SK-N-SH (cell line): ENCODE results near the gene LGI1. TPM values are rescaled to one million over a fixed set of nuclear protein-coding genes. Genes with fewer than 3 reads are reported as not detected.

ENCODE experiments used
- CTCF ChIA-PET: fragments of 300-600, 350-600 bp; formaldehyde crosslinking; extraction: SDS; loops from one replicate; lab custom pipeline; 2021; lab: Yijun Ruan, JAX
- POLR2A ChIA-PET: fragments of 350-600 bp; sonication (Branson Sonifier 250); formaldehyde crosslinking; extraction: SDS; loops from one replicate; lab custom pipeline; 2020; ENCODE audit warnings: antibody characterized with exemption, inconsistent platforms; lab: Yijun Ruan, JAX
- DNase-seq: peaks from one replicate; pipeline ENCODE4 v3.0.0; 2012
- H2AFZ ChIP-seq: fragments of 200-600 bp; sonication (generic); 2 replicates; pipeline ENCODE4 v1.8.1; 2016; ENCODE audit warnings: antibody characterized with exemption, mild to moderate bottlenecking, low read depth
- H3F3A ChIP-seq: fragments of 200-600 bp; sonication (generic); replicated peaks from 2 replicates; pipeline ENCODE3; 2016; ENCODE audit warnings: antibody characterized with exemption, mild to moderate bottlenecking; ENCODE audit not compliant: insufficient read depth
- H3K27ac ChIP-seq, 2 experiments: fragments of 200-500 bp in 1 of 2; fragments of 200-600 bp in 1 of 2; sonication (Bioruptor generic) in 1 of 2; sonication (generic), shearing (Covaris generic) in 1 of 2; 2 replicates each; pipeline versions ENCODE4 v1.5.1 to v1.6.1; 2014 to 2016; ENCODE audit warnings: low read depth in 2 of 2, inconsistent platforms in 1 of 2, low read length in 1 of 2, mild to moderate bottlenecking in 1 of 2, mixed read lengths in 1 of 2
- H3K27me3 ChIP-seq: fragments of 200-600 bp; sonication (generic), shearing (Covaris generic); 2 replicates; pipeline ENCODE4 v1.6.1; 2016; ENCODE audit warnings: mixed run types; ENCODE audit not compliant: insufficient read depth
- H3K36me3 ChIP-seq, 2 experiments: fragments of 200-500 bp in 1 of 2; fragments of 200-600 bp in 1 of 2; sonication (Bioruptor generic) in 1 of 2; sonication (generic) in 1 of 2; replicated peaks in 1 of 2; 2 replicates each; pipeline versions ENCODE3 to v1.5.1; 2014 to 2016; ENCODE audit warnings: low read length in 1 of 2, mild to moderate bottlenecking in 1 of 2; ENCODE audit not compliant: insufficient read depth in 2 of 2, control insufficient read depth in 1 of 2
- H3K4me1 ChIP-seq, 2 experiments: fragments of 200-500 bp in 1 of 2; fragments of 200-600 bp in 1 of 2; sonication (Bioruptor generic) in 1 of 2; sonication (generic), shearing (Covaris generic) in 1 of 2; 2 replicates each; pipeline versions ENCODE4 v1.5.1 to v1.6.1; 2014 to 2016; ENCODE audit warnings: low read depth in 1 of 2, low read length in 1 of 2, mixed run types in 1 of 2; ENCODE audit not compliant: insufficient read depth in 2 of 2, control insufficient read depth in 1 of 2
- H3K4me2 ChIP-seq: fragments of 200-600 bp; sonication (generic), shearing (Covaris generic); 2 replicates; pipeline ENCODE4 v1.6.1; 2017; ENCODE audit warnings: mixed run types
- H3K4me3 ChIP-seq, 2 experiments: fragments of 200-500 bp in 1 of 2; fragments of 200-600 bp in 1 of 2; sonication (Bioruptor generic) in 1 of 2; sonication (generic), shearing (Covaris generic) in 1 of 2; 2 replicates each; pipeline versions ENCODE4 v1.5.1 to v1.8.1; 2014 to 2016; ENCODE audit warnings: low read depth in 2 of 2, inconsistent platforms in 1 of 2, low read length in 1 of 2, mild to moderate bottlenecking in 1 of 2, mixed read lengths in 1 of 2, moderate library complexity in 1 of 2
- H3K79me2 ChIP-seq: fragments of 200-600 bp; sonication (generic); 2 replicates; pipeline ENCODE4 v1.8.1; 2017; ENCODE audit warnings: mild to moderate bottlenecking; ENCODE audit not compliant: insufficient read depth
- H3K9ac ChIP-seq: fragments of 200-600 bp; sonication (generic); 2 replicates; pipeline ENCODE4 v1.6.1; 2017; ENCODE audit warnings: mixed run types
- H3K9me2 ChIP-seq: fragments of 200-600 bp; sonication (generic); 2 replicates; pipeline ENCODE4 v1.6.1; 2017; ENCODE audit warnings: mixed run types
- H3K9me3 ChIP-seq: fragments of 200-600 bp; sonication (generic); 2 replicates; pipeline ENCODE4 v1.6.1; 2017; ENCODE audit warnings: mixed run types, mild to moderate bottlenecking, moderate library complexity
- H4K20me1 ChIP-seq: fragments of 200-600 bp; sonication (generic); 2 replicates; pipeline ENCODE4 v1.6.1; 2017; ENCODE audit warnings: mild to moderate bottlenecking, mixed run types; ENCODE audit not compliant: insufficient read depth
- ELF1 ChIP-seq: IDR thresholded peaks from 2 replicates; pipeline ENCODE4 v1.4.0; 2012
- EP300 ChIP-seq, 2 experiments: IDR thresholded peaks; 2 replicates each; pipeline versions ENCODE4 v1.4.0 to v1.6.1; 2012; ENCODE audit warnings: borderline replicate concordance in 1 of 2, low read depth in 1 of 2, low read length in 1 of 2
- EZH2phosphoT487 ChIP-seq: fragments of 200-600 bp; sonication (generic); IDR thresholded peaks from 2 replicates; pipeline ENCODE4 v1.6.1; 2017; ENCODE audit warnings: low read depth, mixed run types, mild to moderate bottlenecking, antibody characterized with exemption, moderate library complexity, borderline replicate concordance
- FOXJ3 ChIP-seq: sonication (generic); formaldehyde crosslinking; IDR thresholded peaks from 2 replicates; pipeline ENCODE4 v1.5.1; 2020; ENCODE audit warnings: mild to moderate bottlenecking, missing genetic modification reagents
- FOXM1 ChIP-seq: IDR thresholded peaks from 2 replicates; pipeline ENCODE4 v1.4.0; 2012; ENCODE audit warnings: low read depth, mild to moderate bottlenecking
- GABPA ChIP-seq: IDR thresholded peaks from 2 replicates; pipeline ENCODE4 v1.4.0; 2012; ENCODE audit warnings: low read depth, mild to moderate bottlenecking
- GATA2 ChIP-seq: sonication (generic); formaldehyde crosslinking; IDR thresholded peaks from 2 replicates; pipeline ENCODE4 v1.5.0; 2020; ENCODE audit warnings: mild to moderate bottlenecking, missing genetic modification reagents
- JUND ChIP-seq: IDR thresholded peaks from 2 replicates; pipeline ENCODE4 v1.4.0; 2012
- MAX ChIP-seq: IDR thresholded peaks from 2 replicates; pipeline ENCODE4 v1.4.0; 2012; ENCODE audit warnings: low read depth
- MEF2A ChIP-seq: IDR thresholded peaks from 2 replicates; pipeline ENCODE4 v1.4.0; 2012; ENCODE audit warnings: low read depth, borderline replicate concordance
- NRF1 ChIP-seq: IDR thresholded peaks from 2 replicates; pipeline ENCODE4 v1.6.1; 2012; ENCODE audit warnings: low read depth, mild to moderate bottlenecking, low read length
- POLR2AphosphoS5 ChIP-seq: IDR thresholded peaks from 2 replicates; pipeline ENCODE4 v1.6.1; 2012; ENCODE audit warnings: low read depth, low read length
- RAD21 ChIP-seq: IDR thresholded peaks from 2 replicates; pipeline ENCODE4 v1.6.1; 2012; ENCODE audit warnings: mild to moderate bottlenecking, low read length
- RXRA ChIP-seq: IDR thresholded peaks from 2 replicates; pipeline ENCODE4 v1.4.0; 2012; ENCODE audit warnings: low read depth, mild to moderate bottlenecking, borderline replicate concordance
- SIN3A ChIP-seq: IDR thresholded peaks from 2 replicates; pipeline ENCODE4 v1.6.1; 2012; ENCODE audit warnings: low read depth, mild to moderate bottlenecking, low read length, moderate library complexity, borderline replicate concordance
- SMC3 ChIP-seq: IDR thresholded peaks from 2 replicates; pipeline ENCODE4 v1.6.1; 2012; ENCODE audit warnings: low read depth, low read length, improper control_type of control experiment
- TAF1 ChIP-seq: IDR thresholded peaks from 2 replicates; pipeline ENCODE4 v1.6.1; 2012; ENCODE audit warnings: low read depth, mild to moderate bottlenecking, low read length, moderate library complexity, borderline replicate concordance
- USF1 ChIP-seq: IDR thresholded peaks from 2 replicates; pipeline ENCODE4 v1.4.0; 2012; ENCODE audit warnings: low read depth, borderline replicate concordance
- USF2 ChIP-seq: fragments of 150-350 bp; IDR thresholded peaks from 2 replicates; pipeline ENCODE4 v1.6.1; 2017; ENCODE audit warnings: antibody characterized with exemption, low read length, low read depth, borderline replicate concordance
- YY1 ChIP-seq: IDR thresholded peaks from 2 replicates; pipeline ENCODE4 v1.4.0; 2012; ENCODE audit warnings: low read depth, mild to moderate bottlenecking
- ZBTB33 ChIP-seq: IDR thresholded peaks from 2 replicates; pipeline ENCODE4 v1.4.0; 2012; ENCODE audit warnings: low read depth, borderline replicate concordance
- WGBS: methylation state at CpG from one replicate; pipeline ENCODE4 v1.1.6; 2017; ENCODE audit warnings: low lambda C conversion rate; 5-methylcytosine and 5-hydroxymethylcytosine counted together
- polyA plus RNA-seq, 3 experiments: library from polyadenylated mRNA; depleted of rRNA; stranded (reverse); fragments of >200 nt; gene quantifications; 2 replicates each; pipeline ENCODE4 v1.2.3, GENCODE V29; 2012

LGI1 gene
- polyA plus RNA-seq, 1 of the 3 experiments (the other 2 are of a cell fraction) = 0.03 TPM

GRCh38 chr10:93719901-93720300 lies 37.8 kb upstream of the LGI1 start:
- no peak overlapping the region for H3K4me3 ChIP-seq
- no peaks in the 10 kb centered on the region for H3K27me3 ChIP-seq
- no peaks in the 10 kb centered on the region for H3K36me3 ChIP-seq
- no peak overlapping the region for H3K27ac ChIP-seq
- CTCF ChIA-PET = interaction anchor here (1.3 to 2.3 kb wide), 2 partner anchors 94 to 139 kb away, joined by 5 to 7 read pairs; no protein-coding TSS in a partner anchor
- H3K9me3 ChIP-seq = no peaks in the 10 kb centered on the region
- 22% methylated on average over 3 of the region's 3 CpGs for WGBS
- TF ChIP-seq SMC3 = no peak
- no peak for TF ChIP-seq ZBTB33
- TF ChIP-seq SIN3A = no peak
- no peak for TF ChIP-seq FOXJ3 (CRISPR knock-in tag)
- DNase-seq = no peak
- no peak overlapping the region for H3K4me2 ChIP-seq
- POLR2A ChIA-PET = no interaction called here
- no peak overlapping the region for H3K9ac ChIP-seq
- no peaks in the 10 kb centered on the region for H3K9me2 ChIP-seq
- H2AFZ ChIP-seq = no peak overlapping the region
- no peaks in the 10 kb centered on the region for H3K4me1 ChIP-seq
- no peaks in the 10 kb centered on the region for H3F3A ChIP-seq
- no peaks in the 10 kb centered on the region for H3K79me2 ChIP-seq
- no peaks in the 10 kb centered on the region for H4K20me1 ChIP-seq

- ChIA-PET POLR2A (no interaction called here), CTCF (interaction anchor here (0.6 kb wide), 1 partner anchor 24 kb away, joined by 3 read pairs; no protein-coding TSS in a partner anchor)
- Histone ChIP-seq H3K4me3 (no peak overlapping the region), H4K20me1 (no peaks in the 10 kb centered on the region), H3K27ac (no peak overlapping the region), H3K9me3 (no peaks in the 10 kb centered on the region), H3K9ac (no peak overlapping the region), H3K9me2 (no peaks in the 10 kb centered on the region), H3K4me2 (no peak overlapping the region), H3K4me1 (no peaks in the 10 kb centered on the region), H3K36me3 (no peaks in the 10 kb centered on the region), H3K79me2 (no peaks in the 10 kb centered on the region), H2AFZ (no peak overlapping the region), H3K27me3 (no peaks in the 10 kb centered on the region), H3F3A (no peaks in the 10 kb centered on the region)
- DNase-seq = no peak
- TF ChIP-seq SMC3 = no peak
- no peak for TF ChIP-seq SIN3A
- TF ChIP-seq NRF1 = no peak
- no peak for TF ChIP-seq USF1
- TF ChIP-seq FOXM1 = no peak
- no peak for TF ChIP-seq YY1
These were observed 35.2 kb upstream of the LGI1 start for GRCh38 chr10:93722550-93722949.

GRCh38 chr10:93723153-93723552 lies 34.6 kb upstream of the LGI1 start:
- H3K4me2 ChIP-seq = no peak overlapping the region

More at GRCh38 chr10:93723153-93723552, 34.6 kb upstream of the LGI1 start:
- no peak overlapping the region for H3K4me3 ChIP-seq
- no peak overlapping the region for H3K9ac ChIP-seq
- ChIA-PET CTCF (no interaction called here), POLR2A (no interaction called here)
- no peak for TF ChIP-seq FOXM1
- no peak for TF ChIP-seq MAX
- no peak for TF ChIP-seq FOXJ3 (CRISPR knock-in tag)
- no peak for TF ChIP-seq EZH2phosphoT487
- no peak for TF ChIP-seq GABPA
- no peak for TF ChIP-seq ELF1
- TF ChIP-seq RXRA = no peak
- no peak for TF ChIP-seq POLR2AphosphoS5
- no peak for TF ChIP-seq TAF1
- TF ChIP-seq NRF1 = no peak
- TF ChIP-seq MEF2A = no peak
- TF ChIP-seq YY1 = no peak
- no peak for TF ChIP-seq EP300 (IDR thresholded peaks at IDR 0.05; ENCODE audit: borderline replicate concordance in 1 of 2, low read depth in 1 of 2, low read length in 1 of 2)
- TF ChIP-seq RAD21 = no peak
- no peak for TF ChIP-seq GATA2 (CRISPR knock-in tag)
- no peak for TF ChIP-seq SIN3A
- no peak for TF ChIP-seq USF2
- no peak for TF ChIP-seq JUND
- no peaks in the 10 kb centered on the region for H3K79me2 ChIP-seq
- H3K9me3 ChIP-seq = no peaks in the 10 kb centered on the region
- H3K36me3 ChIP-seq = no peaks in the 10 kb centered on the region
- DNase-seq = no peak
- no peaks in the 10 kb centered on the region for H3K4me1 ChIP-seq
- no peaks in the 10 kb centered on the region for H3F3A ChIP-seq
- no peaks in the 10 kb centered on the region for H4K20me1 ChIP-seq
- H3K27ac ChIP-seq = no peak overlapping the region
- H2AFZ ChIP-seq = no peak overlapping the region
- H3K9me2 ChIP-seq = no peaks in the 10 kb centered on the region
- no peaks in the 10 kb centered on the region for H3K27me3 ChIP-seq
- WGBS = 51% methylated on average over 2 of the region's 2 CpGs
